H9 (cell line): ENCODE results near the gene MAP1LC3C. TPM values are rescaled to one million over a fixed set of nuclear protein-coding genes. Genes with fewer than 3 reads are reported as not detected.

Source experiments
- DNase-seq: peaks from one replicate; pipeline ENCODE4 v3.0.0-alpha.2; 2017
- H2AFZ ChIP-seq: one replicate; pipeline ENCODE4 v1.6.1; 2013; ENCODE audit warnings: mild to moderate bottlenecking, low read length, control low read depth, moderate library complexity
- H2AK5ac ChIP-seq: 2 replicates; pipeline ENCODE4 v1.6.1; 2013; ENCODE audit warnings: low read length, control low read depth, mixed read lengths; ENCODE audit not compliant: insufficient read length
- H2BK120ac ChIP-seq: one replicate; pipeline ENCODE4 v1.6.1; 2013; ENCODE audit warnings: low read depth, mild to moderate bottlenecking, low read length, control low read depth, inconsistent platforms; ENCODE audit not compliant: poor library complexity, severe bottlenecking
- H2BK12ac ChIP-seq: 2 replicates; pipeline ENCODE4 v1.6.1; 2013; ENCODE audit warnings: low read length, control low read depth, mixed read lengths, low read depth; ENCODE audit not compliant: insufficient read length
- H2BK15ac ChIP-seq: 2 replicates; pipeline ENCODE4 v1.6.1; 2013; ENCODE audit warnings: low read depth, low read length, control low read depth
- H2BK20ac ChIP-seq: one replicate; pipeline ENCODE4 v1.6.1; 2013; ENCODE audit warnings: low read depth, mild to moderate bottlenecking, low read length, control low read depth, inconsistent platforms; ENCODE audit not compliant: poor library complexity, severe bottlenecking
- H2BK5ac ChIP-seq: 2 replicates; pipeline ENCODE4 v1.6.1; 2013; ENCODE audit warnings: low read length, control low read depth, mixed read lengths; ENCODE audit not compliant: insufficient read length
- H3K14ac ChIP-seq: 2 replicates; pipeline ENCODE4 v1.6.1; 2013; ENCODE audit warnings: low read length, control low read depth; ENCODE audit not compliant: insufficient read depth
- H3K18ac ChIP-seq: 2 replicates; pipeline ENCODE4 v1.6.1; 2013; ENCODE audit warnings: low read depth, mild to moderate bottlenecking, mixed read lengths, low read length, control low read depth; ENCODE audit not compliant: insufficient read length
- H3K23ac ChIP-seq: 2 replicates; pipeline ENCODE4 v1.6.1; 2013; ENCODE audit warnings: low read length, control low read depth, mixed read lengths, low read depth; ENCODE audit not compliant: insufficient read length
- H3K23me2 ChIP-seq: 2 replicates; pipeline ENCODE4 v1.6.1; 2013; ENCODE audit warnings: low read depth, mild to moderate bottlenecking, mixed read lengths, low read length, control low read depth; ENCODE audit not compliant: insufficient read length, poor library complexity, severe bottlenecking
- H3K27ac ChIP-seq: 2 replicates; pipeline ENCODE4 v1.5.1; 2013; ENCODE audit warnings: low read length, control low read depth, mixed read lengths, low read depth; ENCODE audit not compliant: insufficient read length
- H3K27me3 ChIP-seq: 2 replicates; pipeline ENCODE4 v1.6.1; 2013; ENCODE audit warnings: low read length, control low read depth, inconsistent platforms; ENCODE audit not compliant: insufficient read depth
- H3K4ac ChIP-seq: 2 replicates; pipeline ENCODE4 v1.6.1; 2013; ENCODE audit warnings: low read depth, mild to moderate bottlenecking, control low read depth, inconsistent platforms, low read length, moderate library complexity
- H3K4me1 ChIP-seq: 2 replicates; pipeline ENCODE4 v1.6.1; 2013; ENCODE audit warnings: low read length, control low read depth, inconsistent platforms; ENCODE audit not compliant: insufficient read depth
- H3K4me2 ChIP-seq: 2 replicates; pipeline ENCODE4 v1.6.1; 2013; ENCODE audit warnings: low read length, control low read depth, mixed read lengths; ENCODE audit not compliant: insufficient read length, insufficient read depth
- H3K56ac ChIP-seq: 2 replicates; pipeline ENCODE4 v1.6.1; 2013; ENCODE audit warnings: low read depth, mild to moderate bottlenecking, mixed read lengths, low read length, control low read depth; ENCODE audit not compliant: insufficient read length
- H3K79me1 ChIP-seq: 2 replicates; pipeline ENCODE4 v1.6.1; 2013; ENCODE audit warnings: low read depth, mild to moderate bottlenecking, moderate library complexity, low read length, control low read depth, inconsistent platforms; ENCODE audit not compliant: insufficient read depth, poor library complexity, severe bottlenecking
- H3K79me2 ChIP-seq: 2 replicates; pipeline ENCODE4 v1.6.1; 2013; ENCODE audit warnings: low read length, control low read depth, inconsistent platforms; ENCODE audit not compliant: insufficient read depth
- H3K9ac ChIP-seq: 2 replicates; pipeline ENCODE4 v1.6.1; 2013; ENCODE audit warnings: low read length, control low read depth, mixed read lengths; ENCODE audit not compliant: insufficient read length; ENCODE audit errors: extremely low read depth
- H3K9me3 ChIP-seq: one replicate; pipeline ENCODE4 v1.6.1; 2013; ENCODE audit warnings: low read depth, low read length, inconsistent platforms; ENCODE audit not compliant: control insufficient read depth
- H3T11ph ChIP-seq: one replicate; pipeline ENCODE4 v1.6.1; 2013; ENCODE audit warnings: mild to moderate bottlenecking, low read length, control low read depth, inconsistent platforms
- H4K20me1 ChIP-seq: one replicate; pipeline ENCODE4 v1.6.1; 2013; ENCODE audit not compliant: control insufficient read depth, insufficient read length, insufficient read depth
- H4K5ac ChIP-seq: 2 replicates; pipeline ENCODE4 v1.6.1; 2013; ENCODE audit warnings: low read depth, mild to moderate bottlenecking, mixed read lengths, low read length, control low read depth; ENCODE audit not compliant: insufficient read length
- H4K8ac ChIP-seq: replicated peaks from 2 replicates; pipeline ENCODE4 v1.6.1; 2013; ENCODE audit warnings: low read length, control low read depth, mixed read lengths, low read depth; ENCODE audit not compliant: insufficient read length
- H4K91ac ChIP-seq: 2 replicates; pipeline ENCODE4 v1.6.1; 2013; ENCODE audit warnings: low read depth, mild to moderate bottlenecking, moderate library complexity, mixed read lengths, low read length, control low read depth; ENCODE audit not compliant: insufficient read length
- H3K27ac Mint-ChIP-seq, 3 experiments: 2 replicates in 2 of 3; 3 replicates in 1 of 3; pipeline ENCODE4 v1.8.0; 2020 to 2021; ENCODE audit warnings: mixed read lengths in 3 of 3, mild to moderate bottlenecking in 1 of 3, moderate library complexity in 1 of 3
- H3K27me3 Mint-ChIP-seq: 2 replicates; pipeline ENCODE4 v1.8.0; 2021; ENCODE audit warnings: low read depth, mild to moderate bottlenecking, moderate library complexity, mixed read lengths
- H3K36me3 Mint-ChIP-seq, 3 experiments: 2 replicates in 2 of 3; 3 replicates in 1 of 3; pipeline ENCODE4 v1.8.0; 2020 to 2021; ENCODE audit warnings: low read depth in 3 of 3, mixed read lengths in 3 of 3; ENCODE audit not compliant: insufficient read depth in 1 of 3
- H3K4me1 Mint-ChIP-seq, 2 experiments: 2 replicates each; pipeline ENCODE4 v1.8.0; 2020; ENCODE audit warnings: mixed read lengths in 2 of 2
- H3K4me3 Mint-ChIP-seq, 2 experiments: 2 replicates in 1 of 2; 3 replicates in 1 of 2; pipeline ENCODE4 v1.8.0; 2020 to 2021; ENCODE audit warnings: mild to moderate bottlenecking in 2 of 2, mixed read lengths in 2 of 2, moderate library complexity in 1 of 2
- H3K9me3 Mint-ChIP-seq, 2 experiments: 2 replicates in 1 of 2; 3 replicates in 1 of 2; pipeline ENCODE4 v1.8.0; 2020; ENCODE audit warnings: mild to moderate bottlenecking in 2 of 2, mixed read lengths in 2 of 2, moderate library complexity in 1 of 2
- CTCF ChIP-seq: fragments of 200-600 bp; sonication (generic); conservative IDR thresholded peaks from 3 replicates; pipeline ENCODE4 v1.8.0; 2021; ENCODE audit warnings: antibody characterized with exemption, mild to moderate bottlenecking
- WGBS: extraction: QIAGEN DNeasy Blood & Tissue Kit; methylation state at CpG from one replicate; pipeline ENCODE4 v1.1.7; 2013; ENCODE audit warnings: missing lambda C conversion rate, low lambda C conversion rate, mixed read lengths; ENCODE audit not compliant: insufficient read length; ENCODE audit errors: extremely low coverage; 5-methylcytosine and 5-hydroxymethylcytosine counted together
- total RNA-seq: library from RNA; stranded (reverse); gene quantifications from 2 replicates; pipeline ENCODE4 v1.2.1, GENCODE V29; 2021

The MAP1LC3C gene
- total RNA-seq, 1 experiment from 2014 or later, result 3.6 TPM

- H2BK5ac ChIP-seq, result no peak overlapping the region
- no peaks in the 10 kb centered on the region for H3K27me3 ChIP-seq
- no peaks in the 10 kb centered on the region for H3K4me1 ChIP-seq
- H4K91ac ChIP-seq, result no peak overlapping the region
- no peak overlapping the region for H3K9ac ChIP-seq
- Mint-ChIP-seq H3K27me3 (peaks cover 1% of the 10 kb centered on the region; the same call in 1 of the 2 replicates), H3K9me3 (no peaks in the 10 kb centered on the region; a peak in 1 of 5 replicates), H3K4me3 (no peak overlapping the region), H3K36me3 (no peaks in the 10 kb centered on the region), H3K4me1 (peaks cover 0 to 7% of the 10 kb centered on the region in 2 experiments), H3K27ac (no peak overlapping the region)
- no CpG with 5 or more reads among the region's 10 CpGs for WGBS
- no peak overlapping the region for H4K8ac ChIP-seq
- H3K56ac ChIP-seq, result no peak overlapping the region
- H4K20me1 ChIP-seq, result no peaks in the 10 kb centered on the region
- H2AFZ ChIP-seq, result no peak overlapping the region
- no peak overlapping the region for H2BK20ac ChIP-seq
- no peak overlapping the region for H3K18ac ChIP-seq
- H3K23me2 ChIP-seq, result no peaks in the 10 kb centered on the region
- peak; percentile 68 for TF ChIP-seq CTCF
- no peak overlapping the region for H3K23ac ChIP-seq
- H3K9me3 ChIP-seq, result no peaks in the 10 kb centered on the region
- H3K14ac ChIP-seq, result no peak overlapping the region
- H2BK15ac ChIP-seq, result no peak overlapping the region
- no peaks in the 10 kb centered on the region for H3K79me2 ChIP-seq
- no peak overlapping the region for H3K27ac ChIP-seq
- H2BK12ac ChIP-seq, result no peak overlapping the region
- H2AK5ac ChIP-seq, result no peak overlapping the region
- H3K4ac ChIP-seq, result no peak overlapping the region
- no peak overlapping the region for H3K4me2 ChIP-seq
- no peak overlapping the region for H4K5ac ChIP-seq
- no peak overlapping the region for H2BK120ac ChIP-seq
- no peak overlapping the region for H3T11ph ChIP-seq
- DNase-seq, result peak; percentile 58
- H3K79me1 ChIP-seq, result no peaks in the 10 kb centered on the region
Observed at GRCh38 chr1:241985787-241986186, 13.1 kb downstream of the MAP1LC3C start.
